Tibial nerve (tissue), 4 donors: ENCODE measurements around the gene FOXM1. TPM values are rescaled to one million over a fixed set of nuclear protein-coding genes. Genes with fewer than 3 reads are reported as not detected.

Experiments used
- DNase-seq, 2 donors: peaks; one replicate each; pipeline ENCODE4 v3.0.0-alpha.2; 2019; ENCODE audit warnings: low spot score in 2 of 2
- H3K27ac ChIP-seq, 4 donors: fragments of 200-600 bp; sonication (generic) in 3 of 4; one replicate each; pipeline ENCODE4 v1.5.1; 2017 to 2019; ENCODE audit warnings: mild to moderate bottlenecking in 1 of 4
- H3K27me3 ChIP-seq, 2 donors: fragments of 200-600 bp; sonication (generic) in 1 of 2; one replicate each; pipeline versions ENCODE4 v1.5.1 to v1.6.0; 2017 to 2019
- H3K36me3 ChIP-seq, 3 donors: fragments of 200-600 bp; sonication (generic); one replicate each; pipeline ENCODE4 v1.5.1; 2018 to 2019
- H3K4me1 ChIP-seq, 4 donors: fragments of 200-600 bp; sonication (generic) in 3 of 4; one replicate each; pipeline ENCODE4 v1.5.1; 2017 to 2019
- H3K4me3 ChIP-seq, 4 donors: fragments of 200-600 bp; sonication (generic) in 3 of 4; one replicate each; pipeline ENCODE4 v1.5.1; 2017 to 2019; ENCODE audit warnings: mild to moderate bottlenecking in 1 of 4, moderate library complexity in 1 of 4
- H3K9me3 ChIP-seq, 4 donors: fragments of 200-600 bp; sonication (generic) in 3 of 4; one replicate each; pipeline ENCODE4 v1.5.1; 2017 to 2019
- EP300 ChIP-seq, 2 donors: sonication (generic); formaldehyde crosslinking; IDR thresholded peaks; one replicate each; pipeline ENCODE4 v1.6.1; 2017; ENCODE audit warnings: antibody characterized with exemption in 2 of 2, mild to moderate bottlenecking in 1 of 2
- POLR2A ChIP-seq, 2 donors: fragments of 450-650 bp; IDR thresholded peaks; one replicate each; pipeline ENCODE4 v1.6.1; 2017; ENCODE audit warnings: antibody characterized with exemption in 2 of 2, mild to moderate bottlenecking in 2 of 2, moderate library complexity in 2 of 2
- WGBS, 2 donors: methylation state at CpG; one replicate each; pipeline ENCODE4 v1.1.5; 2018; 5-methylcytosine and 5-hydroxymethylcytosine counted together
- total RNA-seq, 4 donors: library from RNA; depleted of rRNA; stranded (reverse); fragments of >200 nt; gene quantifications; one replicate each; pipeline ENCODE4 v1.1.0, GENCODE V29; 2016
- TF ChIP-seq, protein P1 (sequence below), 5 experiments: fragments of 200-600 bp in 3 of 5; fragments of 450-650 bp in 2 of 5; sonication (generic) in 3 of 5; IDR thresholded peaks; one replicate each; pipeline ENCODE4 v1.5.1; 2016 to 2019; ENCODE audit warnings: antibody characterized with exemption in 5 of 5, mild to moderate bottlenecking in 3 of 5, moderate library complexity in 2 of 5

Gene FOXM1
- total RNA-seq, 4 donors from 2014 or later = 0.21 to 1.2 (median 0.84) TPM

DNA sequence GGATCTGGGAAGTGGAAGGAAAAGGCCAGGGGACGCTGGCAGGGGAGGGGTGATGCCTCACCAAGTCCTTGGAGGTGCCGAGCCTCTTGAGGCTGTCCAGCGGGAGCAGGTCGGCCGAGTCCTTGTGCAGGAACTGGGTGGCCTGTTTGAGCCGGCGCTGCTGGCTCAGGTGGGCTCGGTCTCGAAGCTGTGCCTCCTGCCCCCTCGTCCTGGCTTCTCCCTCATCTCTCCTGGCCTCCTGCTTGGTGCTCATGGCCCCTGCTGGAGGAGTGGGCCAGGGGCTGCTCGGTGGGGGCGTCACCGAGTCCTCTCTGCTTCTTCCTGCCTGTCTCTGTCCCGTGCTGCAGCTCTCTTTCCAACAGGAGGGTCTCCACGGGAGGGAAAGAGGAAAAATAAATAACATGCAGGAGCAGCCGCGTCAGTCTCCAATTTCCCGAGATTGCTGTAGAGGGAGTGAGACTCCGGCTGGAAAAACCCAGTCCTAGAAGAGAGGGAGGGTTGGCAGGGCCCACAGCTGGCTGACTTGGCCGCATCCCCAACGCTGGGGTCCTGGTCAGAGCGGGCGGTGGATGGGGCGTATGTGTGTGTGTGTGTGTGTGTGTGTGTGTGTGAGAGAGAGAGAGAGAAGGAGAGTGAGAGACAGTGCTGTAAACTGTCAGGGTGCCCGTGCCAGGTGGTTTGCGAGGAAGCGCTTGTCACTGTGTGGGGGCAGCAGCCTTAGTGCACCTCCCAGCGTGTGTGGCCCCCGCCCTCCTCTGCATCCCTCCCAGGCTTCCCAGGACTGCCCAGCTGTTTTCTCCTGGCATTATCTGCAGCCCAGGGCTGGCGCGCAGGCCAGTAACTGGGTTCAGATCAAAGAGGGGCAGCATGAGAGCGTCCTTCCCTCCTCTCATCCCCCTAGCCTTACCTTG, 42.1 kb downstream of the FOXM1 start, which contains the start of gene NRIP2:
NRIP2 (minus strand) TSS at position 455 of the 911 bp plus-strand sequence; CDS start at position 403, 52 bp downstream.
- H3K9me3 ChIP-seq = no peaks in the 10 kb centered on the region
- H3K4me3 ChIP-seq = peak within 1 kb of the TSS; percentile 29 to 49 (median 36)
- H3K4me1 ChIP-seq = peaks cover 0 to 47% (median 11%) of the 10 kb centered on the region in 4 donors
- WGBS, 2 donors = 8 to 9% methylated on average over 23 to 32 of the region's 32 CpGs
- H3K36me3 ChIP-seq = peaks cover 0 to 25% (median 0%) of the 10 kb centered on the region in 3 donors
- H3K27me3 ChIP-seq = no peaks in the 10 kb centered on the region
- TF ChIP-seq, protein P1, sequence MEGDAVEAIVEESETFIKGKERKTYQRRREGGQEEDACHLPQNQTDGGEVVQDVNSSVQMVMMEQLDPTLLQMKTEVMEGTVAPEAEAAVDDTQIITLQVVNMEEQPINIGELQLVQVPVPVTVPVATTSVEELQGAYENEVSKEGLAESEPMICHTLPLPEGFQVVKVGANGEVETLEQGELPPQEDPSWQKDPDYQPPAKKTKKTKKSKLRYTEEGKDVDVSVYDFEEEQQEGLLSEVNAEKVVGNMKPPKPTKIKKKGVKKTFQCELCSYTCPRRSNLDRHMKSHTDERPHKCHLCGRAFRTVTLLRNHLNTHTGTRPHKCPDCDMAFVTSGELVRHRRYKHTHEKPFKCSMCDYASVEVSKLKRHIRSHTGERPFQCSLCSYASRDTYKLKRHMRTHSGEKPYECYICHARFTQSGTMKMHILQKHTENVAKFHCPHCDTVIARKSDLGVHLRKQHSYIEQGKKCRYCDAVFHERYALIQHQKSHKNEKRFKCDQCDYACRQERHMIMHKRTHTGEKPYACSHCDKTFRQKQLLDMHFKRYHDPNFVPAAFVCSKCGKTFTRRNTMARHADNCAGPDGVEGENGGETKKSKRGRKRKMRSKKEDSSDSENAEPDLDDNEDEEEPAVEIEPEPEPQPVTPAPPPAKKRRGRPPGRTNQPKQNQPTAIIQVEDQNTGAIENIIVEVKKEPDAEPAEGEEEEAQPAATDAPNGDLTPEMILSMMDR (IDR thresholded peaks at IDR 0.05) = peak in 3 of 5 experiments; percentile 25 to 36 (median 30)
- TF ChIP-seq POLR2A (IDR thresholded peaks at IDR 0.05) (no peak), EP300 (IDR thresholded peaks at IDR 0.05) (no peak)
- H3K27ac ChIP-seq = peak within 1 kb of the TSS; percentile 69 to 87 (median 80)
- no peak for DNase-seq

DNA sequence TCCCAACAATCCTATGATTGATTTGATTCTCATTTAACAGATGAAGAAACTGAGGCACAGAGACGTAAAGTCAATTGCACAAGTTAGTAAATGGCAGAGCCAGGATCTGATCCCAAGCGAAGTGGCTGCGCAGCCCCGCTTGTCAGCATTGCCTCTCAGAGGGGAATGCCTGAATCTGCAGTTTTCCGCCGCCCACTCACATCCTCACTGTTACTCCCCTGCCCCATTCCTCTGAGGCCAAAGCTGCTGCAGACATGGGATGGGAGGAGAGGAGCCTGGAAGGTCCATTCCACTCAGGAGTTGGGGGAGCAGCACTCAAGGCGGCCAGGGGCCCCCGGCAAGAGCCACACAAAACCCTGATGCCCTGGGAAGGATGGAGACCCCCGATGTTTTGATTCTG, 43.2 kb downstream of the FOXM1 start:
- H3K36me3 ChIP-seq = peaks cover 0 to 35% (median 0%) of the 10 kb centered on the region in 3 donors
- 20 to 24% methylated on average over 7 to 9 of the region's 9 CpGs for WGBS, 2 donors
- no peak for DNase-seq
- H3K27ac ChIP-seq = peak overlapping the region; percentile 69 to 87 (median 80)
- no peaks in the 10 kb centered on the region for H3K9me3 ChIP-seq
- peak; percentile 20 to 43 for TF ChIP-seq POLR2A (IDR thresholded peaks at IDR 0.05)
- TF ChIP-seq, protein P1 (IDR thresholded peaks at IDR 0.05) = no peak
- TF ChIP-seq EP300 (IDR thresholded peaks at IDR 0.05) = peak in 1 of 2 donors; percentile 64
- no peaks in the 10 kb centered on the region for H3K27me3 ChIP-seq
- peak overlapping the region; percentile 29 to 49 (median 36) for H3K4me3 ChIP-seq
- H3K4me1 ChIP-seq = peaks cover 0 to 43% (median 11%) of the 10 kb centered on the region in 4 donors

DNA sequence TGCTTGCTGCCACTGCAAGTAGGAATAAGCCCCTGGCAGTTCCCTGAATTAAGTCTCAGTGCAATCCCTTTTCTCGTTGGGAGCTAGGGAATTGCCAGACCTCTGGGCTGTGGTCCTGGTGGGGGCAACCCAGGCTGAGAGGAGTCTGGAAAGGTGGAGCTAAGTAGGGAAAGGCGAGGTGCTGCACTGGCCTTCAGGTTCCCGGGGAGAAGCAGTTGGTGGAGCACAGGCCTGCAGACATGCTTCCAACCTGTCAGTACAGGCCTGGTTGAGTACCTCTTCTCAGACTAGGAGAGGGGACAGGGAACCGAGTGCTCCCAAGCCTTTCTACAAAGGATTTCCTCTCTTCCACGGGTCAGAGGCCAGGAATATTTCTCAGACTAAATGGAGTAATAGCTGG, 43.6 kb downstream of the FOXM1 start:
- WGBS, 2 donors = 35 to 36% methylated on average over 5 of the region's 5 CpGs
- peaks cover 0 to 40% (median 0%) of the 10 kb centered on the region in 3 donors for H3K36me3 ChIP-seq
- peak overlapping the region; percentile 37 to 87 (median 80) for H3K27ac ChIP-seq
- H3K4me3 ChIP-seq = peak overlapping the region in 1 of 4 donors; percentile 49
- no peaks in the 10 kb centered on the region for H3K9me3 ChIP-seq
- peaks cover 0 to 38% (median 11%) of the 10 kb centered on the region in 4 donors for H3K4me1 ChIP-seq
- no peak for DNase-seq
- TF ChIP-seq, protein P1 (IDR thresholded peaks at IDR 0.05) = no peak
- TF ChIP-seq POLR2A (IDR thresholded peaks at IDR 0.05) (no peak), EP300 (IDR thresholded peaks at IDR 0.05) (no peak)
- H3K27me3 ChIP-seq = no peaks in the 10 kb centered on the region

DNA sequence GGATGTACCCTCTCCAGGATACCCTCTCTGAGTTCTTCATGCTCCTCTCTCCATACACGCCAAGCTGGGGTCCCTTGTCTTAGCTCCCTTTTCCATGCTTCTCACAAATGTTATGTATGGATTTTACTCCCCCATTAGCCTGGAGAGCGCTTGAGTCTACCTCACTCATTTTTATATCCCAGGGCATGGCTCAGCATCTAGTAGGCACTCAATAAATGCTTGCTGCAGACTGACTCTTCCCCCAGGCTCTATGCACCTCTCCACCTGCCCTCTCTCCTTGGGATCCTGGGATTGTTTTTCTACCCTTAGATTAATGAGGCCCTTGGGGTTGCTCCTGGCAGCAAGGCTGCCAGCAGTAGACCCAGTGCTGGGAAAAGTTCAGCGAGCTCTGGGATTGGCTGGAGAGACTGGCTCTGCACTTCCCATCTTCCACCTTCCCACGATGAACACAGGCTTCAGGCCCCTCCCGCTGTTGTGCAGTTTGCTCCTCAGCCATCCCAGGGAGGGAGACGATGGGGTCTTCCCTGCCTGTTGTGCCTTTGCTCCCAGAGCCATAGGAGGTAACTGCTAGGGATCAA, 44.3 kb downstream of the FOXM1 start:
- Histone ChIP-seq H3K27me3 (no peaks in the 10 kb centered on the region), H3K4me3 (peak overlapping the region in 1 of 4 donors; percentile 49), H3K9me3 (no peaks in the 10 kb centered on the region), H3K4me1 (peaks cover 0 to 38% (median 11%) of the 10 kb centered on the region in 4 donors), H3K27ac (peak overlapping the region; percentile 37 to 87 (median 80)), H3K36me3 (peaks cover 2 to 47% (median 3%) of the 10 kb centered on the region in 3 donors)
- DNase-seq = no peak
- 45 to 54% methylated on average over 6 of the region's 6 CpGs for WGBS, 2 donors
- TF ChIP-seq, protein P1 (IDR thresholded peaks at IDR 0.05) = no peak
